HCT116 (cell line): ENCODE measurements around the gene ROR2. TPM values are rescaled to one million over a fixed set of nuclear protein-coding genes. Genes with fewer than 3 reads are reported as not detected.

ENCODE experiments used
- ATAC-seq: fragments of 200-7000 bp; cut with Tn5 transposase; 2 replicates; pipeline ENCODE4 v1.9.1; 2020; ENCODE audit warnings: mild to moderate bottlenecking, moderate library complexity
- BruUV-seq: library from RNA; stranded (reverse); fragments of 400-500 nt; replicated peaks from 2 replicates; lab custom pipeline; 2021; lab: Mats Ljungman, UMichigan
- CTCF ChIA-PET: fragments of 300-600 bp; sonication (Branson Sonifier 250); formaldehyde crosslinking; loops from one replicate; lab custom pipeline; 2021; ENCODE audit warnings: antibody characterized with exemption; lab: Charles Lee
- POLR2A ChIA-PET: fragments of 300-600, 350-600 bp; sonication (Branson Sonifier 250); formaldehyde crosslinking; loops from one replicate; lab custom pipeline; 2021; ENCODE audit warnings: antibody characterized with exemption; lab: Charles Lee
- RAD21 ChIA-PET, 2 experiments: fragments of 300-600 bp; sonication (Branson Sonifier 250); formaldehyde crosslinking; loops; one replicate each; lab custom pipeline; 2023; ENCODE audit warnings: low total read pairs in 2 of 2; ENCODE audit not compliant: uncharacterized antibody in 2 of 2, unreplicated experiment in 2 of 2, low non-redundant PET in 1 of 2; lab: Charles Lee
- DNase-seq: peaks from one replicate; pipeline ENCODE4 v3.0.0-alpha.2; 2010; ENCODE audit warnings: low read depth, low spot score
- H2AFZ ChIP-seq: fragments of 200-600 bp; shearing (Covaris generic), sonication (generic); 2 replicates; pipeline ENCODE4 v1.6.1; 2017; ENCODE audit warnings: low read depth, mixed run types, mixed read lengths, antibody characterized with exemption, low read length; ENCODE audit not compliant: poor library complexity, severe bottlenecking
- H3K27ac ChIP-seq: 2 replicates; pipeline ENCODE4 v1.5.1; 2012; ENCODE audit warnings: low read depth, low read length
- H3K27me3 ChIP-seq: fragments of 200-600 bp; sonication (generic); 2 replicates; pipeline ENCODE4 v1.6.1; 2016; ENCODE audit warnings: mixed run types, low read length, mixed read lengths; ENCODE audit not compliant: insufficient read depth
- H3K36me3 ChIP-seq, 2 experiments: fragments of 200-500 bp in 1 of 2; fragments of 200-600 bp in 1 of 2; sonication (Bioruptor generic) in 1 of 2; sonication (generic) in 1 of 2; 2 replicates each; pipeline versions ENCODE4 v1.5.1 to v1.6.1; 2014 to 2016; ENCODE audit warnings: low read length in 2 of 2, inconsistent platforms in 1 of 2, mixed read lengths in 1 of 2, mixed run types in 1 of 2; ENCODE audit not compliant: insufficient read depth in 2 of 2, control insufficient read depth in 1 of 2
- H3K4me1 ChIP-seq, 2 experiments: fragments of 200-600 bp in 1 of 2; sonication (generic) in 1 of 2; 2 replicates each; pipeline versions ENCODE4 v1.5.1 to v1.6.1; 2012 to 2017; ENCODE audit warnings: low read length in 2 of 2, inconsistent platforms in 1 of 2, mild to moderate bottlenecking in 1 of 2, mixed read lengths in 1 of 2, mixed run types in 1 of 2, moderate library complexity in 1 of 2; ENCODE audit not compliant: insufficient read depth in 2 of 2, control insufficient read depth in 1 of 2
- H3K4me2 ChIP-seq: fragments of 200-600 bp; sonication (generic); 2 replicates; pipeline ENCODE4 v1.6.1; 2017; ENCODE audit warnings: mixed run types, low read length, mixed read lengths
- H3K4me3 ChIP-seq, 2 experiments: fragments of 200-600 bp in 1 of 2; sonication (generic) in 1 of 2; replicated peaks in 1 of 2; 2 replicates each; pipeline ENCODE4 v1.5.1; 2011 to 2016; ENCODE audit warnings: low read length in 2 of 2, control low read depth in 1 of 2, low read depth in 1 of 2, mild to moderate bottlenecking in 1 of 2, mixed read lengths in 1 of 2, mixed run types in 1 of 2
- H3K79me2 ChIP-seq: fragments of 200-600 bp; sonication (generic); 2 replicates; pipeline ENCODE4 v1.6.1; 2017; ENCODE audit warnings: mild to moderate bottlenecking, mixed run types, low read length, moderate library complexity, mixed read lengths; ENCODE audit not compliant: insufficient read depth
- H3K9ac ChIP-seq: fragments of 200-600 bp; sonication (generic); 2 replicates; pipeline ENCODE4 v1.6.1; 2016; ENCODE audit warnings: low read length, mixed read lengths
- H3K9me2 ChIP-seq: fragments of 200-600 bp; sonication (generic), shearing (Covaris generic); 2 replicates; pipeline ENCODE4 v1.6.1; 2017; ENCODE audit warnings: mixed run types, mild to moderate bottlenecking, moderate library complexity; ENCODE audit not compliant: insufficient read depth
- H3K9me3 ChIP-seq, 2 experiments: fragments of 200-500 bp in 1 of 2; fragments of 200-600 bp in 1 of 2; sonication (Bioruptor generic) in 1 of 2; sonication (generic) in 1 of 2; 2 replicates each; pipeline ENCODE4 v1.6.1; 2014 to 2017; ENCODE audit warnings: low read length in 2 of 2, mixed read lengths in 2 of 2, inconsistent platforms in 1 of 2, low read depth in 1 of 2, mild to moderate bottlenecking in 1 of 2, mixed run types in 1 of 2, moderate library complexity in 1 of 2; ENCODE audit not compliant: control insufficient read depth in 1 of 2, insufficient read depth in 1 of 2
- H4K20me1 ChIP-seq: fragments of 200-600 bp; sonication (generic), shearing (Covaris generic); 2 replicates; pipeline ENCODE4 v1.6.1; 2017; ENCODE audit warnings: mixed run types, mild to moderate bottlenecking, moderate library complexity; ENCODE audit not compliant: insufficient read depth
- CBX3 ChIP-seq: IDR thresholded peaks from 2 replicates; pipeline ENCODE4 v1.6.1; 2012; ENCODE audit warnings: low read depth
- CEBPB ChIP-seq: IDR thresholded peaks from 2 replicates; pipeline ENCODE4 v1.6.1; 2012; ENCODE audit warnings: low read depth
- FOSL1 ChIP-seq: IDR thresholded peaks from 2 replicates; pipeline ENCODE4 v1.6.1; 2012; ENCODE audit warnings: low read depth
- JUND ChIP-seq: IDR thresholded peaks from 2 replicates; pipeline ENCODE4 v1.6.1; 2012
- POLR2AphosphoS5 ChIP-seq: IDR thresholded peaks from 2 replicates; pipeline ENCODE4 v1.6.1; 2011; ENCODE audit warnings: mild to moderate bottlenecking, low read depth, low read length, moderate library complexity
- RAD21 ChIP-seq: IDR thresholded peaks from 2 replicates; pipeline ENCODE4 v1.6.1; 2012; ENCODE audit warnings: low read depth, mild to moderate bottlenecking
- TCF7L2 ChIP-seq: IDR thresholded peaks from 2 replicates; pipeline ENCODE4 v1.7.0; 2011; ENCODE audit warnings: borderline replicate concordance, inconsistent platforms; ENCODE audit not compliant: insufficient read depth, insufficient read length; ENCODE audit errors: extremely low read depth
- ZFX ChIP-seq: fragments of 450-650 bp; IDR thresholded peaks from 2 replicates; pipeline ENCODE4 v1.6.1; 2017
- intact Hi-C: fragments of 100-400 bp; cut with micrococcal nuclease; formaldehyde crosslinking; loops from 2 replicates; pipeline ENCODE4 v1.10.0; 2022
- total RNA-seq: library from RNA; stranded (reverse); gene quantifications from one replicate; pipeline ENCODE4 v1.2.1, GENCODE V29; 2021; ENCODE audit not compliant: unreplicated experiment
- TF ChIP-seq, protein P1 (sequence below), 3 experiments: fragments of 200-600 bp in 1 of 3; sonication (generic) in 1 of 3; IDR thresholded peaks in 2 of 3; conservative IDR thresholded peaks in 1 of 3; 2 replicates each; pipeline ENCODE4 v1.5.1; 2012 to 2017; ENCODE audit warnings: low read depth in 2 of 3, low read length in 2 of 3, antibody characterized with exemption in 1 of 3, borderline replicate concordance in 1 of 3, control low read depth in 1 of 3, mild to moderate bottlenecking in 1 of 3, mixed read lengths in 1 of 3, mixed run types in 1 of 3, moderate library complexity in 1 of 3; ENCODE audit not compliant: insufficient read depth in 1 of 3
- TF ChIP-seq, protein P2 (sequence below): IDR thresholded peaks from 2 replicates; pipeline ENCODE4 v1.6.1; 2012

ROR2 gene
- total RNA-seq, 1 experiment from 2014 or later, result 15.7 TPM

DNA sequence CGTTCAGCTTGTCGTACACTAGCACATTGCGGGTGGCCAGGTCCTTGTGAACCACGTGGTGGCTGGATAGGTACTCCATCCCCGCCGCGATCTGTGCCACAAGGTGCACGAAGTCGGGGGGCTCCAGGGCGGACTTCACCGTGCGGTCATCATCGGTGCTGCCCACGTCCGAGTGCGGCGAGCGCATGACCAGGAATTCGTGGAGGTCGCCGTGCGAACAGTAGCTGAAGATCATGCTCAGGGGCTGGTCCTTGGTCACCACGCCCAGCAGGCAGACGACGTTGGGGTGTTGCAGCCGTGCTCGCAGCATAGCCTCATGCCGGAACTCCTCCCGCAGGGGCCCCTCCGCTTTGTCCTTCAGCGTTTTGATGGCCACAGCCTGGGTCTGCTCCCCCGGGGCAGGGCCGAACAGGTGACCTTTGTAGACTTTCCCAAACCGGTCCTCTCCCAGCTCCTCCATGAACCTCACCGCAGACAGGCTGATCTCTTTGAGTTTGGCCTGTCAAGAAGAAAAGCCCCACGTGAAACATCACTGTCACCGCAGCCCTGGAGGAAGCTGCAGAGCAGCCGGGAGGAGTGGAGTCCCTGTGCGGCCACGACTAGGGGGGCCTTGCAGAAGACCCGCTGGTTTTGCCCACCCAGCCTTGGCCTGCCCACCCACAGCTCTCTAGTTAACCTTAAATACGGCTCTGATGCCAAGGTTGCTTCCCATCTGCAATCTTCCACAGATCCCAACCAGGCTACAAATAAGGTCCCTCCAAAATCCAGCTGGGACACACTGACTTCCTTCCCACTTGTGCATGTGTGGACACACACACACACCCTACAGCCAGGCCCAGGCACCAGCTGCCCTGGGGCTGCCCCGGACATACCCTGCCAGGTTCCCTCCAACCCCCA is 225.2 kb downstream of the ROR2 start:
- ChIA-PET CTCF (no interaction called here), POLR2A (no interaction called here), RAD21 (no interaction called here)
- BruUV-seq, result no TSS peak
- Histone ChIP-seq H2AFZ (no peak overlapping the region), H3K4me2 (no peak overlapping the region), H3K9me3 (no peaks in the 10 kb centered on the region), H3K27me3 (no peaks in the 10 kb centered on the region), H3K9ac (no peak overlapping the region), H3K9me2 (no peaks in the 10 kb centered on the region), H3K36me3 (no peaks in the 10 kb centered on the region), H3K27ac (no peak overlapping the region), H3K4me1 (peaks cover 0 to 4% of the 10 kb centered on the region in 2 experiments; a peak in 2 of 4 replicates), H4K20me1 (no peaks in the 10 kb centered on the region)
- DNase-seq, result no peak
- intact Hi-C loops, result no loop called here
- no peak for ATAC-seq
- TF ChIP-seq ZFX, result no peak
- TF ChIP-seq JUND, result no peak
- no peak for TF ChIP-seq POLR2AphosphoS5
- TF ChIP-seq, all 23 proteins: peak for 0
- H3K4me3 ChIP-seq, result no peak overlapping the region
- H3K79me2 ChIP-seq, result no peaks in the 10 kb centered on the region

DNA sequence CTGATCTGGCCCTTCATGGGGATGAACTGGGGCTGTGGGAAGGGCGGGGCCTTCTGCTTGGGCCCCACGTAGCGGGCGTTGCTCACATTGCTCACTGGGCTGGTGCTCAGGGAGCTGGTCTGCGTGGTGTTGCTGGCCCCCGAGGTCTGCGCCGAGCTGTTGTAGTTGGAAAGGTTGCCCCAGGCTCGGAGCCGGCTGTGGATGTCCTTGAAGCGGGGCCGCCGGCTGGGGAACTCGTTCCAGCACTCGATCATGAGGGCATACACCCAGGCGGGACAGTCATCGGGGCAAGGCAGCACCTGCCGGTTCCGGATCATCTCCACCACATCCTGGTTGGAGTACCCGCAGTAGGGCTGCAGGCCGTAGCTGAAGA is 226.0 kb downstream of the ROR2 start:
- ATAC-seq, result no peak
- no TSS peak for BruUV-seq

More for the DNA sequence above, 226.0 kb downstream of the ROR2 start:
- Histone ChIP-seq H3K79me2 (no peaks in the 10 kb centered on the region), H3K9me3 (no peaks in the 10 kb centered on the region), H4K20me1 (no peaks in the 10 kb centered on the region), H3K4me2 (no peak overlapping the region), H3K9me2 (no peaks in the 10 kb centered on the region), H3K9ac (no peak overlapping the region), H3K27me3 (no peaks in the 10 kb centered on the region), H2AFZ (no peak overlapping the region), H3K4me3 (no peak overlapping the region), H3K4me1 (peaks cover 0 to 4% of the 10 kb centered on the region in 2 experiments; a peak in 2 of 4 replicates), H3K36me3 (no peaks in the 10 kb centered on the region), H3K27ac (no peak overlapping the region)
- POLR2A ChIA-PET, result no interaction called here
- DNase-seq, result no peak
- intact Hi-C loops, result no loop called here
- TF ChIP-seq CBX3, result no peak
- no peak for TF ChIP-seq CEBPB
- TF ChIP-seq, protein P1, sequence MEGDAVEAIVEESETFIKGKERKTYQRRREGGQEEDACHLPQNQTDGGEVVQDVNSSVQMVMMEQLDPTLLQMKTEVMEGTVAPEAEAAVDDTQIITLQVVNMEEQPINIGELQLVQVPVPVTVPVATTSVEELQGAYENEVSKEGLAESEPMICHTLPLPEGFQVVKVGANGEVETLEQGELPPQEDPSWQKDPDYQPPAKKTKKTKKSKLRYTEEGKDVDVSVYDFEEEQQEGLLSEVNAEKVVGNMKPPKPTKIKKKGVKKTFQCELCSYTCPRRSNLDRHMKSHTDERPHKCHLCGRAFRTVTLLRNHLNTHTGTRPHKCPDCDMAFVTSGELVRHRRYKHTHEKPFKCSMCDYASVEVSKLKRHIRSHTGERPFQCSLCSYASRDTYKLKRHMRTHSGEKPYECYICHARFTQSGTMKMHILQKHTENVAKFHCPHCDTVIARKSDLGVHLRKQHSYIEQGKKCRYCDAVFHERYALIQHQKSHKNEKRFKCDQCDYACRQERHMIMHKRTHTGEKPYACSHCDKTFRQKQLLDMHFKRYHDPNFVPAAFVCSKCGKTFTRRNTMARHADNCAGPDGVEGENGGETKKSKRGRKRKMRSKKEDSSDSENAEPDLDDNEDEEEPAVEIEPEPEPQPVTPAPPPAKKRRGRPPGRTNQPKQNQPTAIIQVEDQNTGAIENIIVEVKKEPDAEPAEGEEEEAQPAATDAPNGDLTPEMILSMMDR (IDR thresholded peaks at IDR 0.05 in 2 of 3, conservative IDR thresholded peaks at IDR 0.05 in 1 of 3; ENCODE audit: borderline replicate concordance in 1 of 3, insufficient read depth in 1 of 3, low read depth in 2 of 3, low read length in 2 of 3), result no peak
- TF ChIP-seq, protein P2, sequence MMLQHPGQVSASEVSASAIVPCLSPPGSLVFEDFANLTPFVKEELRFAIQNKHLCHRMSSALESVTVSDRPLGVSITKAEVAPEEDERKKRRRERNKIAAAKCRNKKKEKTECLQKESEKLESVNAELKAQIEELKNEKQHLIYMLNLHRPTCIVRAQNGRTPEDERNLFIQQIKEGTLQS, result no peak
- no peak for TF ChIP-seq TCF7L2
- TF ChIP-seq RAD21, result no peak
- TF ChIP-seq FOSL1, result no peak
- CTCF ChIA-PET, result no interaction called here
- RAD21 ChIA-PET, result no interaction called here
